ENCODE data around the gene RANBP17. TPM values are rescaled to one million over a fixed set of nuclear protein-coding genes. Genes with fewer than 3 reads are reported as not detected.

The RANBP17 gene
- total and polyA plus RNA-seq, 9 of the 15 experiments (the other 6 are each of a cell fraction or from before 2014, with no cell fraction given): not detected

DNA sequence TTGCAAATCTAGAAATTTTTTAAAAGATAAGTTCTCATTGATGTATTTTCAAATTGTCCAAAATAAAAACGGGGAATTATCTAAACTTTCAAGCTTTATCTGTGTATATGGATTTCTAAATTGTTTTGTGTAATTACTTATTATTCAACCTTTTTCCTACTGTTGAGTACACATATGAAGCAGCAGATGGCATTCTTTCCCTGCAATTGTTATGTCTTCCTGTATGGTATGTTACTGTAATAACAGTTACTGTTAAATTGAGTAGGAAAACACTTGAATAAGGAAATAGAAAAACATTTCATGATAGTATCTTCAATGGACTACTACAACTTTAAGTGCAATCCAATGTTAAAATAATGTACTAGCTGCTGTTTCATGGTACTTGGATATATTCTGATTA, 124.8 kb downstream of the RANBP17 start:
- no peak for DNase-seq (ENCODE audit: extremely low read depth in 1 of 4, low spot score in 3 of 4)
- no peak for TF ChIP-seq ZNF707 (CRISPR knock-in tag; conservative IDR thresholded peaks at IDR 0.05)
- no peak for TF ChIP-seq BCL6 (CRISPR knock-in tag; IDR thresholded peaks at IDR 0.05)
- TF ChIP-seq, protein P1, sequence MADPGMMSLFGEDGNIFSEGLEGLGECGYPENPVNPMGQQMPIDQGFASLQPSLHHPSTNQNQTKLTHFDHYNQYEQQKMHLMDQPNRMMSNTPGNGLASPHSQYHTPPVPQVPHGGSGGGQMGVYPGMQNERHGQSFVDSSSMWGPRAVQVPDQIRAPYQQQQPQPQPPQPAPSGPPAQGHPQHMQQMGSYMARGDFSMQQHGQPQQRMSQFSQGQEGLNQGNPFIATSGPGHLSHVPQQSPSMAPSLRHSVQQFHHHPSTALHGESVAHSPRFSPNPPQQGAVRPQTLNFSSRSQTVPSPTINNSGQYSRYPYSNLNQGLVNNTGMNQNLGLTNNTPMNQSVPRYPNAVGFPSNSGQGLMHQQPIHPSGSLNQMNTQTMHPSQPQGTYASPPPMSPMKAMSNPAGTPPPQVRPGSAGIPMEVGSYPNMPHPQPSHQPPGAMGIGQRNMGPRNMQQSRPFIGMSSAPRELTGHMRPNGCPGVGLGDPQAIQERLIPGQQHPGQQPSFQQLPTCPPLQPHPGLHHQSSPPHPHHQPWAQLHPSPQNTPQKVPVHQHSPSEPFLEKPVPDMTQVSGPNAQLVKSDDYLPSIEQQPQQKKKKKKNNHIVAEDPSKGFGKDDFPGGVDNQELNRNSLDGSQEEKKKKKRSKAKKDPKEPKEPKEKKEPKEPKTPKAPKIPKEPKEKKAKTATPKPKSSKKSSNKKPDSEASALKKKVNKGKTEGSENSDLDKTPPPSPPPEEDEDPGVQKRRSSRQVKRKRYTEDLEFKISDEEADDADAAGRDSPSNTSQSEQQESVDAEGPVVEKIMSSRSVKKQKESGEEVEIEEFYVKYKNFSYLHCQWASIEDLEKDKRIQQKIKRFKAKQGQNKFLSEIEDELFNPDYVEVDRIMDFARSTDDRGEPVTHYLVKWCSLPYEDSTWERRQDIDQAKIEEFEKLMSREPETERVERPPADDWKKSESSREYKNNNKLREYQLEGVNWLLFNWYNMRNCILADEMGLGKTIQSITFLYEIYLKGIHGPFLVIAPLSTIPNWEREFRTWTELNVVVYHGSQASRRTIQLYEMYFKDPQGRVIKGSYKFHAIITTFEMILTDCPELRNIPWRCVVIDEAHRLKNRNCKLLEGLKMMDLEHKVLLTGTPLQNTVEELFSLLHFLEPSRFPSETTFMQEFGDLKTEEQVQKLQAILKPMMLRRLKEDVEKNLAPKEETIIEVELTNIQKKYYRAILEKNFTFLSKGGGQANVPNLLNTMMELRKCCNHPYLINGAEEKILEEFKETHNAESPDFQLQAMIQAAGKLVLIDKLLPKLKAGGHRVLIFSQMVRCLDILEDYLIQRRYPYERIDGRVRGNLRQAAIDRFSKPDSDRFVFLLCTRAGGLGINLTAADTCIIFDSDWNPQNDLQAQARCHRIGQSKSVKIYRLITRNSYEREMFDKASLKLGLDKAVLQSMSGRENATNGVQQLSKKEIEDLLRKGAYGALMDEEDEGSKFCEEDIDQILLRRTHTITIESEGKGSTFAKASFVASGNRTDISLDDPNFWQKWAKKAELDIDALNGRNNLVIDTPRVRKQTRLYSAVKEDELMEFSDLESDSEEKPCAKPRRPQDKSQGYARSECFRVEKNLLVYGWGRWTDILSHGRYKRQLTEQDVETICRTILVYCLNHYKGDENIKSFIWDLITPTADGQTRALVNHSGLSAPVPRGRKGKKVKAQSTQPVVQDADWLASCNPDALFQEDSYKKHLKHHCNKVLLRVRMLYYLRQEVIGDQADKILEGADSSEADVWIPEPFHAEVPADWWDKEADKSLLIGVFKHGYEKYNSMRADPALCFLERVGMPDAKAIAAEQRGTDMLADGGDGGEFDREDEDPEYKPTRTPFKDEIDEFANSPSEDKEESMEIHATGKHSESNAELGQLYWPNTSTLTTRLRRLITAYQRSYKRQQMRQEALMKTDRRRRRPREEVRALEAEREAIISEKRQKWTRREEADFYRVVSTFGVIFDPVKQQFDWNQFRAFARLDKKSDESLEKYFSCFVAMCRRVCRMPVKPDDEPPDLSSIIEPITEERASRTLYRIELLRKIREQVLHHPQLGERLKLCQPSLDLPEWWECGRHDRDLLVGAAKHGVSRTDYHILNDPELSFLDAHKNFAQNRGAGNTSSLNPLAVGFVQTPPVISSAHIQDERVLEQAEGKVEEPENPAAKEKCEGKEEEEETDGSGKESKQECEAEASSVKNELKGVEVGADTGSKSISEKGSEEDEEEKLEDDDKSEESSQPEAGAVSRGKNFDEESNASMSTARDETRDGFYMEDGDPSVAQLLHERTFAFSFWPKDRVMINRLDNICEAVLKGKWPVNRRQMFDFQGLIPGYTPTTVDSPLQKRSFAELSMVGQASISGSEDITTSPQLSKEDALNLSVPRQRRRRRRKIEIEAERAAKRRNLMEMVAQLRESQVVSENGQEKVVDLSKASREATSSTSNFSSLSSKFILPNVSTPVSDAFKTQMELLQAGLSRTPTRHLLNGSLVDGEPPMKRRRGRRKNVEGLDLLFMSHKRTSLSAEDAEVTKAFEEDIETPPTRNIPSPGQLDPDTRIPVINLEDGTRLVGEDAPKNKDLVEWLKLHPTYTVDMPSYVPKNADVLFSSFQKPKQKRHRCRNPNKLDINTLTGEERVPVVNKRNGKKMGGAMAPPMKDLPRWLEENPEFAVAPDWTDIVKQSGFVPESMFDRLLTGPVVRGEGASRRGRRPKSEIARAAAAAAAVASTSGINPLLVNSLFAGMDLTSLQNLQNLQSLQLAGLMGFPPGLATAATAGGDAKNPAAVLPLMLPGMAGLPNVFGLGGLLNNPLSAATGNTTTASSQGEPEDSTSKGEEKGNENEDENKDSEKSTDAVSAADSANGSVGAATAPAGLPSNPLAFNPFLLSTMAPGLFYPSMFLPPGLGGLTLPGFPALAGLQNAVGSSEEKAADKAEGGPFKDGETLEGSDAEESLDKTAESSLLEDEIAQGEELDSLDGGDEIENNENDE (IDR thresholded peaks at IDR 0.05; ENCODE audit: low read depth, low read length): no peak
- TF ChIP-seq RAD21 (CRISPR knock-in tag; conservative IDR thresholded peaks at IDR 0.05 in 1 of 2, IDR thresholded peaks at IDR 0.05 in 1 of 2): peak in 1 of 2 experiments; percentile 5; a peak in 1 of 4 replicates
- TF ChIP-seq, protein P2, sequence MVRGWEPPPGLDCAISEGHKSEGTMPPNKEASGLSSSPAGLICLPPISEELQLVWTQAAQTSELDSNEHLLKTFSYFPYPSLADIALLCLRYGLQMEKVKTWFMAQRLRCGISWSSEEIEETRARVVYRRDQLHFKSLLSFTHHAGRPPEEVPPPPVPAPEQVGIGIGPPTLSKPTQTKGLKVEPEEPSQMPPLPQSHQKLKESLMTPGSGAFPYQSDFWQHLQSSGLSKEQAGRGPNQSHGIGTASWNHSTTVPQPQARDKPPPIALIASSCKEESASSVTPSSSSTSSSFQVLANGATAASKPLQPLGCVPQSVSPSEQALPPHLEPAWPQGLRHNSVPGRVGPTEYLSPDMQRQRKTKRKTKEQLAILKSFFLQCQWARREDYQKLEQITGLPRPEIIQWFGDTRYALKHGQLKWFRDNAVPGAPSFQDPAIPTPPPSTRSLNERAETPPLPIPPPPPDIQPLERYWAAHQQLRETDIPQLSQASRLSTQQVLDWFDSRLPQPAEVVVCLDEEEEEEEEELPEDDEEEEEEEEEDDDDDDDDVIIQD (CRISPR knock-in tag; IDR thresholded peaks at IDR 0.05): no peak
- TF ChIP-seq ZNF24 (IDR thresholded peaks at IDR 0.05): no peak
- Histone ChIP-seq H3K27me3 (ENCODE audit: control insufficient read depth in 2 of 2, insufficient read depth in 2 of 2, low read length in 2 of 2) (no peaks in the 10 kb centered on the region), H4K20me1 (replicated peaks; ENCODE audit: control insufficient read depth, insufficient read depth, low read length) (no peaks in the 10 kb centered on the region), H3K4me1 (replicated peaks in 1 of 2; ENCODE audit: control insufficient read depth in 2 of 2, insufficient read depth in 2 of 2, low read length in 2 of 2) (no peaks in the 10 kb centered on the region), H3K9me1 (ENCODE audit: control insufficient read depth, insufficient read depth, low read length) (no peaks in the 10 kb centered on the region), H3K4me2 (ENCODE audit: insufficient read depth, low read length) (no peak overlapping the region), H3K4me3 (no peak overlapping the region), H3K79me2 (ENCODE audit: control insufficient read depth, insufficient read depth, low read length) (no peaks in the 10 kb centered on the region), H2AFZ (ENCODE audit: low read depth, low read length) (no peak overlapping the region), H3K27ac (ENCODE audit: extremely low read depth, low read depth, low read length) (no peak overlapping the region), H3K36me3 (ENCODE audit: control insufficient read depth, insufficient read depth, low read length) (no peaks in the 10 kb centered on the region), H3K9ac (ENCODE audit: insufficient read depth in 1 of 2, low read depth in 2 of 2, low read length in 2 of 2) (no peak overlapping the region), H3K9me3 (replicated peaks; ENCODE audit: control insufficient read depth, insufficient read depth, low read depth, low read length) (no peaks in the 10 kb centered on the region)
- CTCF ChIA-PET (ENCODE audit: low intra/inter-chr PET ratio): no interaction called here
- intact Hi-C loops (cut with micrococcal nuclease): no loop called here
- WGBS (ENCODE audit: insufficient coverage, low coverage, missing lambda C conversion rate): 0% methylated on average over 1 of the region's 1 CpG
- no TSS peak for BruUV-seq (replicated peaks)
- no peak for ATAC-seq
- POLR2A ChIA-PET: no interaction called here
- no peak for FAIRE-seq
- in situ Hi-C loops (cut with MboI): no loop called here

All from K562 (cell line).